Heart right ventricle (tissue), 16 donors: ENCODE results near the gene SECTM1. TPM values are rescaled to one million over a fixed set of nuclear protein-coding genes. Genes with fewer than 3 reads are reported as not detected.

Experiments
- ATAC-seq, 8 donors: fragments of 200-7000 bp; cut with Tn5 transposase; one replicate each; pipeline ENCODE4 v1.9.1; 2020; ENCODE audit warnings: mild to moderate bottlenecking in 8 of 8, moderate library complexity in 8 of 8, moderate number of reproducible peaks in 1 of 8
- DNase-seq, 2 donors: peaks; one replicate each; pipeline ENCODE4 v3.0.0-alpha.2; 2020
- H3K27ac ChIP-seq, 10 donors: fragments of 200-600 bp; sonication (generic) in 2 of 10; one replicate each; pipeline versions ENCODE4 v1.5.0 to v1.8.0; 2020 to 2022; ENCODE audit warnings: mild to moderate bottlenecking in 3 of 10
- H3K27me3 ChIP-seq, 7 donors: fragments of 200-600 bp; one replicate each; pipeline ENCODE4 v1.8.0; 2021 to 2022; ENCODE audit warnings: mild to moderate bottlenecking in 2 of 7
- H3K36me3 ChIP-seq, 9 donors: fragments of 200-600 bp; sonication (generic) in 1 of 9; one replicate each; pipeline versions ENCODE4 v1.5.0 to v1.8.0; 2020 to 2022; ENCODE audit warnings: mild to moderate bottlenecking in 2 of 9
- H3K4me1 ChIP-seq, 9 donors: fragments of 200-600 bp; sonication (generic) in 1 of 9; one replicate each; pipeline versions ENCODE4 v1.5.0 to v1.8.0; 2020 to 2022; ENCODE audit warnings: mild to moderate bottlenecking in 4 of 9
- H3K4me3 ChIP-seq, 10 donors: fragments of 200-600 bp; sonication (generic) in 2 of 10; one replicate each; pipeline versions ENCODE4 v1.5.0 to v1.8.0; 2020 to 2022; ENCODE audit warnings: mild to moderate bottlenecking in 7 of 10, moderate library complexity in 2 of 10
- H3K9me3 ChIP-seq, 11 donors: fragments of 200-600 bp in 10 of 11; sonication (generic) in 2 of 11; one replicate each; pipeline versions ENCODE4 v1.5.0 to v1.8.0; 2013 to 2022; ENCODE audit warnings: mild to moderate bottlenecking in 2 of 11, control low read depth in 1 of 11, moderate library complexity in 1 of 11
- WGBS, 2 donors: extraction: QIAGEN DNeasy Blood & Tissue Kit; methylation state at CpG; one replicate each; pipeline ENCODE4 v1.1.7; 2013; ENCODE audit warnings: inconsistent platforms in 1 of 2; 5-methylcytosine and 5-hydroxymethylcytosine counted together
- intact Hi-C, 10 donors: fragments of 100-400 bp; cut with DNase I; formaldehyde crosslinking; loops; one replicate each; pipeline versions ENCODE4 v1.11.1 to v1.14.2; 2022
- polyA plus RNA-seq, 2 donors: library from polyadenylated mRNA; stranded (reverse); fragments of 200-250 nt; gene quantifications; one replicate each; pipeline ENCODE4 v1.2.3, GENCODE V29; 2013
- total RNA-seq, 10 donors: library from RNA; stranded (reverse); fragmentation: NEBNext Ultra II Directional in 3 of 10; extraction: Animal tissue kit (Norgen Biotek cat#: 25700) in 3 of 10; gene quantifications; one replicate each; pipeline versions ENCODE4 v1.2.1 to v1.2.4, GENCODE V29; 2021 to 2023
- TF ChIP-seq, protein P1 (sequence below), 9 donors: fragments of 200-600 bp; sonication (generic) in 2 of 9; IDR thresholded peaks; one replicate each; pipeline versions ENCODE4 v1.5.0 to v1.8.0; 2021 to 2022; ENCODE audit warnings: antibody characterized with exemption in 9 of 9, mild to moderate bottlenecking in 5 of 9, moderate library complexity in 1 of 9
- donor health status: Arrhythmogenic right ventricular cardiomyopathy.
- donor health status: ischemic (EF 13 %, LVEDD 7.1; RV severe dilation, severe dysfunction).
- donor health status: healthy with polysubstance abuse.
- donor health status: DM: no; HTN: yes; CAD: no.
- donor health status: DM: no; HTN: no; CAD: no.
- donor health status: ischemic (EF 25% LVEDD 6.9; RV normal size, moderate dysfunction).
- donor health status: ischemic (EF 25% LVEDD 5.7; RV mildly dilated, moderate dysfunction).
- donor health status: healthy.
- donor health status: DM: yes; HTN: yes; CAD: no.
- donor health status: Ischemic cardiomyopathy.
- donor health status: ischemic (EF 35%, LVEDD 5.7; RV mildly dilated, moderate dysfunction).
- donor health status: nonischemic (EF 11% LVEDD 7.7; RV severe dilation, severe dysfunction).
- donor health status: DM: yes; HTN: yes; CAD: no.
- donor health status: PGD.
- donor health status: ischemic (EF 29% LVEDD 5.4; RV normal size, mild dysfunction).
- donor health status: nonischemic (EF 23%, LVEDD 6.1; RV moderate dilation, normal function).

Gene SECTM1
- total and polyA plus RNA-seq, 12 donors: 1.7 to 29.9 (median 3.6) TPM

DNA sequence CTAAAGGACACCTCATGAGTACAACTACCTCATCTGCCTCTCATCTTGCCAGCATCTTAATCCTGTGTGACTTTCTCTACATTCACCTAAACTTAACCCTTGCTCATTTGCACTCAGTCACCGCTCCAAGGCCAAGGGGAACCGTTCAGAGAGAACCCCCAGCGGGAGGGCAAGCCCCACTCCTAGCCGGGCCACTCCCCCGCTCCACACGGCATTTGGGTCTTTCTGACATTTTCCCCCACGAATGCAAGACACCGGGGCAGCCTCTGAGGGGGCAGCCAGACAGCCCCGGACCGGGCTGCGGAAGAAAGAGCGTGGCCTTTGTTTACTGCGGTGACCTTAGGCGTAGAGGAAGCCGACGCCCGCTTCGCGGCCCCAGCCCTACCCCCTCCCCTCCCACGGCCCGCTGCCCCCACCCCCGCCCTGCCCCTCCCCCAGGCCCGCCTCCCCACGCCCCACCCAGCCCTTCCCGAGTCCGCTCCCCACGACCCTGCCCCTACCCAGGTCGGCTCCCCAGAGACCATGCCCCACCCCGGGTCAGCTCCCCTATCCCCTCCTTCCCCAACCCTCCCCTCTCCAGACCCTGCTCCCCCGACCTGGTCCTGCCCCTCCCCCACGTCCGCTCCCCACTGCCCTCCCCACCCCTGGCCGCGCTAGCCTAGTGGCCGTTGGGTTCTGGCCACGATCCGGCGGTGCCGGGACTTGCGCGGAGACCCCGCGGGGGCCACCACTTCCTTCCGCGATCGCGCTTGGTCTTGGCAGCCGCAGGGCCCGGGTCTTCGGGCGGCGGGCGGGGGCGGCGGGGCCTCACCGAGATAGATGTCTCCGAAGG is 60.9 kb downstream of the SECTM1 start:
- intact Hi-C loops: loop anchor here in 4 of 10 donors (1.0 to 5.0 kb wide), 5 partner anchors 16 to 35 kb away; no protein-coding TSS in a partner anchor
- ATAC-seq: peak; percentile 41 to 65 (median 52)
- 1% methylated on average over 42 to 55 of the region's 57 CpGs for WGBS, 2 donors

DNA sequence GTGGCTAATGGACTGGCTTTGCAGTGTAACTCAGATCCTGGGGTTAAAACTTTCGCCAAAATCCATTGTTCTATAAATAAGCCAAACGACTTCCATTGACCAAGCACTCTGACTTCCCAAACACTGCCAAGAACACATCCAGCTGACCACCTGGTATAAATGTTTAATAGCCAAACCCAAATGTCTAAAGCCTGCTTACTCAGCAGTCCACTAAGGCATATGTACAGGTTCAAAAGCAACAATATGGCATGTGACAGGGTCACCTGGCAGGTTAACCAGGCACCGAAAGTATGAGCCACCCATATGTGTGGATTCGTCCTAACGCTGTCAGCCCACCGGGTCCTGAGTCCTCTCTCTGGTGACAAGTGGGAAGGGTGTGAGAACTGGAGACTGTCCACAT is 62.2 kb downstream of the SECTM1 start:
- Histone ChIP-seq H3K27ac (peak overlapping the region in 3 of 10 donors; percentile 20 to 99 (median 23)), H3K9me3 (no peaks in the 10 kb centered on the region), H3K36me3 (peaks cover 0 to 54% (median 11%) of the 10 kb centered on the region in 9 donors), H3K4me3 (peak overlapping the region in 2 of 10 donors; percentile 61 to 96), H3K27me3 (no peaks in the 10 kb centered on the region), H3K4me1 (peaks cover 27 to 73% (median 69%) of the 10 kb centered on the region in 9 donors)
- WGBS, 2 donors: 56 to 64% methylated on average over 6 of the region's 6 CpGs
- intact Hi-C loops: loop anchor here in 2 of 10 donors (5.0 kb wide), 1 partner anchor 34 kb away; no protein-coding TSS in a partner anchor
- TF ChIP-seq, protein P1, sequence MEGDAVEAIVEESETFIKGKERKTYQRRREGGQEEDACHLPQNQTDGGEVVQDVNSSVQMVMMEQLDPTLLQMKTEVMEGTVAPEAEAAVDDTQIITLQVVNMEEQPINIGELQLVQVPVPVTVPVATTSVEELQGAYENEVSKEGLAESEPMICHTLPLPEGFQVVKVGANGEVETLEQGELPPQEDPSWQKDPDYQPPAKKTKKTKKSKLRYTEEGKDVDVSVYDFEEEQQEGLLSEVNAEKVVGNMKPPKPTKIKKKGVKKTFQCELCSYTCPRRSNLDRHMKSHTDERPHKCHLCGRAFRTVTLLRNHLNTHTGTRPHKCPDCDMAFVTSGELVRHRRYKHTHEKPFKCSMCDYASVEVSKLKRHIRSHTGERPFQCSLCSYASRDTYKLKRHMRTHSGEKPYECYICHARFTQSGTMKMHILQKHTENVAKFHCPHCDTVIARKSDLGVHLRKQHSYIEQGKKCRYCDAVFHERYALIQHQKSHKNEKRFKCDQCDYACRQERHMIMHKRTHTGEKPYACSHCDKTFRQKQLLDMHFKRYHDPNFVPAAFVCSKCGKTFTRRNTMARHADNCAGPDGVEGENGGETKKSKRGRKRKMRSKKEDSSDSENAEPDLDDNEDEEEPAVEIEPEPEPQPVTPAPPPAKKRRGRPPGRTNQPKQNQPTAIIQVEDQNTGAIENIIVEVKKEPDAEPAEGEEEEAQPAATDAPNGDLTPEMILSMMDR (IDR thresholded peaks at IDR 0.05): no peak
- DNase-seq (no peak), ATAC-seq (no peak)

More for the DNA sequence above, 60.9 kb downstream of the SECTM1 start:
- Histone ChIP-seq H3K36me3 (peaks cover 0 to 46% (median 9%) of the 10 kb centered on the region in 9 donors), H3K27ac (peak overlapping the region; percentile 86 to 100 (median 98)), H3K9me3 (no peaks in the 10 kb centered on the region), H3K4me3 (peak overlapping the region; percentile 61 to 96 (median 88)), H3K27me3 (no peaks in the 10 kb centered on the region), H3K4me1 (peaks cover 20 to 60% (median 56%) of the 10 kb centered on the region in 9 donors)
- TF ChIP-seq, protein P1 (IDR thresholded peaks at IDR 0.05): no peak
- peak; percentile 59 for DNase-seq

Other genes with a start within 250 kb of the SECTM1 start
- 10 to 100 TPM in 8 of 10 donors, 1 to 10 TPM in 2; 9.0 to 62.4 (median 17.9) TPM for gene FASN, start 235.5 kb downstream of the SECTM1 start, total RNA-seq
- gene FASN, start 235.5 kb downstream of the SECTM1 start, polyA plus RNA-seq: 10 to 100 TPM; 34.4 to 58.4 TPM
- gene CCDC57, start 120.9 kb downstream of the SECTM1 start, total RNA-seq: 10 to 100 TPM in 8 of 10 donors, 1 to 10 TPM in 2; 7.0 to 16.2 (median 10.7) TPM
- gene CCDC57, start 120.9 kb downstream of the SECTM1 start, polyA plus RNA-seq: 10 to 100 TPM in 1 of 2 donors, 1 to 10 TPM in 1; 9.4 to 34.5 TPM
- 10 to 100 TPM in 5 of 10 donors, 1 to 10 TPM in 5; 4.8 to 65.3 (median 10.1) TPM for gene SLC16A3, start 104.7 kb downstream of the SECTM1 start, total RNA-seq
- gene SLC16A3, start 104.7 kb downstream of the SECTM1 start, polyA plus RNA-seq: 10 to 100 TPM in 1 of 2 donors, 1 to 10 TPM in 1; 8.4 to 33.6 TPM
- gene CSNK1D, start 60.1 kb downstream of the SECTM1 start, total RNA-seq: 10 to 100 TPM; 56.8 to 72.7 (median 67.8) TPM
- 10 to 100 TPM; 54.4 to 58.1 TPM for gene CSNK1D, start 60.1 kb downstream of the SECTM1 start, polyA plus RNA-seq
- 1 to 10 TPM in 2 of 10 donors, under 1 TPM in 7, not detected in 1; 0.15 to 6.0 (median 0.36) TPM for gene CD7, start 16.2 kb downstream of the SECTM1 start, total RNA-seq
- gene CD7, start 16.2 kb downstream of the SECTM1 start, polyA plus RNA-seq: under 1 TPM; 0.66 to 0.81 TPM
- gene TEX19, start 25.5 kb upstream of the SECTM1 start, total RNA-seq: not detected
- gene TEX19, start 25.5 kb upstream of the SECTM1 start, polyA plus RNA-seq: not detected
- 1 to 10 TPM in 7 of 10 donors, under 1 TPM in 3; 0.42 to 5.9 (median 1.4) TPM for gene UTS2R, start 38.0 kb upstream of the SECTM1 start, total RNA-seq
- gene UTS2R, start 38.0 kb upstream of the SECTM1 start, polyA plus RNA-seq: under 1 TPM in 1 of 2 donors, not detected in 1; 0.04 TPM
- 10 to 100 TPM in 8 of 10 donors, 1 to 10 TPM in 2; 9.4 to 22.2 (median 12.8) TPM for gene HEXD, start 84.6 kb upstream of the SECTM1 start, total RNA-seq
- 10 to 100 TPM; 14.1 to 53.3 TPM for gene HEXD, start 84.6 kb upstream of the SECTM1 start, polyA plus RNA-seq
- gene OGFOD3, start 84.8 kb upstream of the SECTM1 start, total RNA-seq: 10 to 100 TPM; 23.3 to 39.4 (median 31.1) TPM
- 10 to 100 TPM; 26.8 to 31.9 TPM for gene OGFOD3, start 84.8 kb upstream of the SECTM1 start, polyA plus RNA-seq
- 10 to 100 TPM; 13.4 to 56.6 (median 20.5) TPM for gene CYBC1, start 117.0 kb upstream of the SECTM1 start, total RNA-seq
- 10 to 100 TPM; 26.3 to 32.5 TPM for gene CYBC1, start 117.0 kb upstream of the SECTM1 start, polyA plus RNA-seq
- gene NARF, start 125.0 kb upstream of the SECTM1 start, total RNA-seq: 10 to 100 TPM; 48.4 to 74.8 (median 60.4) TPM
- gene NARF, start 125.0 kb upstream of the SECTM1 start, polyA plus RNA-seq: 100 to 1,000 TPM in 1 of 2 donors, 10 to 100 TPM in 1; 68.7 to 179 TPM
- gene FOXK2, start 186.0 kb upstream of the SECTM1 start, total RNA-seq: 10 to 100 TPM; 27.5 to 66.6 (median 31.0) TPM
- gene FOXK2, start 186.0 kb upstream of the SECTM1 start, polyA plus RNA-seq: 10 to 100 TPM; 16.5 to 24.7 TPM